Type B pancreatic cell (in vitro differentiated cells): ENCODE data around the gene DIPK1B. TPM values are rescaled to one million over a fixed set of nuclear protein-coding genes. Genes with fewer than 3 reads are reported as not detected.

Experiments used
- DNase-seq: peaks from one replicate; pipeline ENCODE4 v3.0.0; 2021; ENCODE audit warnings: mixed read lengths; ENCODE audit not compliant: unreplicated experiment; ENCODE audit errors: extremely low spot score
- H3K27ac Mint-ChIP-seq: 2 replicates; pipeline ENCODE4 v1.8.0; 2021; ENCODE audit warnings: mild to moderate bottlenecking, mixed read lengths
- H3K27me3 Mint-ChIP-seq: 2 replicates; pipeline ENCODE4 v1.8.0; 2021; ENCODE audit warnings: mixed read lengths
- H3K36me3 Mint-ChIP-seq: 2 replicates; pipeline ENCODE4 v1.8.0; 2021; ENCODE audit warnings: mixed read lengths
- H3K4me1 Mint-ChIP-seq: one replicate; pipeline ENCODE4 v1.8.0; 2021; ENCODE audit warnings: mixed read lengths; ENCODE audit not compliant: unreplicated experiment
- H3K4me3 Mint-ChIP-seq: 2 replicates; pipeline ENCODE4 v1.8.0; 2021; ENCODE audit warnings: mild to moderate bottlenecking, mixed read lengths
- H3K9me3 Mint-ChIP-seq: 2 replicates; pipeline ENCODE4 v1.8.0; 2021; ENCODE audit warnings: mixed read lengths
- CTCF ChIP-seq: fragments of 200-600 bp; sonication (generic); conservative IDR thresholded peaks from 2 replicates; pipeline ENCODE4 v1.5.0; 2021; ENCODE audit warnings: antibody characterized with exemption, mild to moderate bottlenecking
- long read RNA-seq: library from polyadenylated mRNA; unstranded; transcript quantifications from one replicate; pipeline ENCODE4 v2.0.0, GENCODE V29; 2020
- total RNA-seq: library from RNA; stranded (reverse); gene quantifications from 2 replicates; pipeline ENCODE4 v1.2.1, GENCODE V29; 2021; ENCODE audit warnings: low replicate concordance

DIPK1B gene
- total RNA-seq, result 40.8 and 48.7 TPM in 2 replicates
- long read RNA-seq, partial matches to known transcripts, result 0 of 7 reads
- long read RNA-seq, other reads (novel, unspliced or antisense), result 6 of 7 reads

- no peak for DNase-seq
- Mint-ChIP-seq H3K4me1 (peaks cover 9% of the 10 kb centered on the region), H3K36me3 (peaks cover 3% of the 10 kb centered on the region), H3K27me3 (no peaks in the 10 kb centered on the region), H3K4me3 (peak within 1 kb of the TSS; percentile 87), H3K27ac (no peak within 1 kb of the TSS), H3K9me3 (no peaks in the 10 kb centered on the region)
- peak; percentile 42 for TF ChIP-seq CTCF
These were observed at the start of gene DIPK1B for GRCh38 chr9:136711751-136712689. Gene DIPK1B, plus strand, starts transcription at chr9:136712572. Its CDS starts 94 bp downstream, at chr9:136712666.

- TF ChIP-seq CTCF, result no peak
- H3K36me3 Mint-ChIP-seq, result no peaks in the 10 kb centered on the region
- no peaks in the 10 kb centered on the region for H3K9me3 Mint-ChIP-seq
- peaks cover 1% of the 10 kb centered on the region for H3K27me3 Mint-ChIP-seq
- H3K4me1 Mint-ChIP-seq, result no peaks in the 10 kb centered on the region
- no peak within 1 kb of the TSS for H3K4me3 Mint-ChIP-seq
- no peak within 1 kb of the TSS for H3K27ac Mint-ChIP-seq
- no peak for DNase-seq
These were observed 49.5 kb upstream of the DIPK1B start, which contains the start of gene EGFL7 for GRCh38 chr9:136662656-136663581. Gene EGFL7, plus strand, starts transcription at chr9:136662916. Its CDS starts 5,367 bp downstream, at chr9:136668283.

- H3K36me3 Mint-ChIP-seq, result no peaks in the 10 kb centered on the region
- no peak overlapping the region for H3K27ac Mint-ChIP-seq
- no peak for TF ChIP-seq CTCF
- peak overlapping the region; percentile 81 for H3K4me3 Mint-ChIP-seq
- H3K27me3 Mint-ChIP-seq, result no peaks in the 10 kb centered on the region
- no peaks in the 10 kb centered on the region for H3K4me1 Mint-ChIP-seq
- H3K9me3 Mint-ChIP-seq, result no peaks in the 10 kb centered on the region
- DNase-seq, result no peak
These were observed 48.1 kb upstream of the DIPK1B start for GRCh38 chr9:136664000-136664915.

GRCh38 chr9:136665111-136665703 is 47.2 kb upstream of the DIPK1B start:
- no peak overlapping the region for H3K27ac Mint-ChIP-seq
- H3K27me3 Mint-ChIP-seq, result no peaks in the 10 kb centered on the region
- H3K4me1 Mint-ChIP-seq, result no peaks in the 10 kb centered on the region
- no peaks in the 10 kb centered on the region for H3K36me3 Mint-ChIP-seq
- DNase-seq, result no peak
- H3K4me3 Mint-ChIP-seq, result peak overlapping the region; percentile 81
- TF ChIP-seq CTCF, result peak; percentile 67
- no peaks in the 10 kb centered on the region for H3K9me3 Mint-ChIP-seq
